SK-N-SH treated with all-trans-retinoic acid at 6 μM for 48 hours (cell line): ENCODE results near the gene CELSR3.

Experiments used
- ATAC-seq: fragments of 200-7000 bp; cut with Tn5 transposase; 3 replicates; pipeline ENCODE4 v1.9.1; 2020; ENCODE audit warnings: mild to moderate bottlenecking, moderate library complexity
- BACH2 ChIP-seq: fragments of 250-450 bp; sonication (Bioruptor Pico); IDR thresholded peaks from 2 replicates; pipeline ENCODE4 v1.9.0; 2021; ENCODE audit warnings: mild to moderate bottlenecking, borderline replicate concordance
- CREB5 ChIP-seq: fragments of 250-450 bp; sonication (Bioruptor Pico); IDR thresholded peaks from 2 replicates; pipeline ENCODE4 v1.5.1; 2020; ENCODE audit warnings: low read depth, mild to moderate bottlenecking, moderate library complexity
- CSDC2 ChIP-seq: fragments of 250-450 bp; sonication (Bioruptor Pico); IDR thresholded peaks from 2 replicates; pipeline ENCODE4 v1.5.0; 2020; ENCODE audit warnings: mild to moderate bottlenecking, moderate library complexity
- CSRNP3 ChIP-seq: fragments of 250-450 bp; sonication (Bioruptor Pico); IDR thresholded peaks from 2 replicates; pipeline ENCODE4 v1.5.1; 2021; ENCODE audit warnings: mild to moderate bottlenecking, moderate library complexity
- ESRRG ChIP-seq: fragments of 250-450 bp; sonication (Bioruptor Pico); IDR thresholded peaks from 2 replicates; pipeline ENCODE4 v1.6.1; 2021; ENCODE audit warnings: mild to moderate bottlenecking
- GLIS3 ChIP-seq: fragments of 250-450 bp; sonication (Bioruptor Pico); IDR thresholded peaks from 2 replicates; pipeline ENCODE4 v1.5.0; 2020; ENCODE audit warnings: mild to moderate bottlenecking, moderate library complexity
- ISL1 ChIP-seq: fragments of 250-450 bp; sonication (Bioruptor Pico); IDR thresholded peaks from 2 replicates; pipeline ENCODE4 v2.1.2; 2022; ENCODE audit warnings: mild to moderate bottlenecking, moderate library complexity
- OSR1 ChIP-seq: fragments of 250-450 bp; sonication (Bioruptor Pico); IDR thresholded peaks from 2 replicates; pipeline ENCODE4 v1.8.0; 2022; ENCODE audit warnings: moderate library complexity, mild to moderate bottlenecking, inconsistent platforms
- POU6F1 ChIP-seq: fragments of 250-450 bp; sonication (Bioruptor Pico); IDR thresholded peaks from 2 replicates; pipeline ENCODE4 v1.8.0; 2021; ENCODE audit warnings: low read depth, mild to moderate bottlenecking, moderate library complexity, borderline replicate concordance
- PPARA ChIP-seq: fragments of 250-450 bp; sonication (Bioruptor Pico); IDR thresholded peaks from 2 replicates; pipeline ENCODE4 v1.5.0; 2020; ENCODE audit warnings: mild to moderate bottlenecking, borderline replicate concordance
- RARB ChIP-seq: fragments of 250-450 bp; sonication (Bioruptor Pico); IDR thresholded peaks from 2 replicates; pipeline ENCODE4 v1.8.0; 2021; ENCODE audit warnings: mild to moderate bottlenecking, moderate library complexity
- SNAI2 ChIP-seq: fragments of 250-450 bp; sonication (Bioruptor Pico); IDR thresholded peaks from 2 replicates; pipeline ENCODE4 v1.5.0; 2020; ENCODE audit warnings: mild to moderate bottlenecking, moderate library complexity
- TCF4 ChIP-seq: fragments of 250-450 bp; sonication (Bioruptor Pico); IDR thresholded peaks from 2 replicates; pipeline ENCODE4 v1.8.0; 2021; ENCODE audit warnings: mild to moderate bottlenecking, moderate library complexity, borderline replicate concordance
- TOX ChIP-seq: fragments of 250-450 bp; sonication (Bioruptor Pico); IDR thresholded peaks from 2 replicates; pipeline ENCODE4 v1.8.0; 2021; ENCODE audit warnings: mild to moderate bottlenecking, moderate library complexity, borderline replicate concordance
- TSHZ2 ChIP-seq: fragments of 250-450 bp; sonication (Bioruptor Pico); IDR thresholded peaks from 2 replicates; pipeline ENCODE4 v1.5.0; 2020; ENCODE audit warnings: mild to moderate bottlenecking, moderate library complexity
- ZC3H10 ChIP-seq: fragments of 250-450 bp; sonication (Bioruptor Pico); IDR thresholded peaks from 2 replicates; pipeline ENCODE4 v1.5.1; 2021; ENCODE audit warnings: mild to moderate bottlenecking, moderate library complexity
- ZFP3 ChIP-seq: fragments of 250-450 bp; sonication (Bioruptor Pico); IDR thresholded peaks from 2 replicates; pipeline ENCODE4 v1.5.0; 2020; ENCODE audit warnings: mild to moderate bottlenecking, moderate library complexity
- ZFP30 ChIP-seq: fragments of 450-650 bp; formaldehyde crosslinking; IDR thresholded peaks from 2 replicates; pipeline ENCODE4 v1.5.0; 2022; ENCODE audit warnings: mild to moderate bottlenecking, moderate library complexity
- ZNF565 ChIP-seq: fragments of 450-650 bp; formaldehyde crosslinking; conservative IDR thresholded peaks from 2 replicates; pipeline ENCODE4 v1.5.0; 2020; ENCODE audit warnings: low read depth, mild to moderate bottlenecking, moderate library complexity
- ZNF70 ChIP-seq: fragments of 450-650 bp; formaldehyde crosslinking; IDR thresholded peaks from 2 replicates; pipeline ENCODE4 v1.5.0; 2020; ENCODE audit warnings: mild to moderate bottlenecking, moderate library complexity
- ZNF8 ChIP-seq: fragments of 450-650 bp; formaldehyde crosslinking; IDR thresholded peaks from 2 replicates; pipeline ENCODE4 v1.5.0; 2020; ENCODE audit warnings: mild to moderate bottlenecking, moderate library complexity

CELSR3 gene

GRCh38 chr3:48644898-48645760 is 17.6 kb downstream of the CELSR3 start:
- TF ChIP-seq ZNF70 (no peak), SNAI2 (CRISPR knock-in tag) (no peak), GLIS3 (CRISPR knock-in tag) (no peak), ZFP3 (no peak)
- no peak for ATAC-seq

GRCh38 chr3:48642605-48643004 is 20.1 kb downstream of the CELSR3 start:
- no peak for TF ChIP-seq ZC3H10
- TF ChIP-seq ESRRG, result no peak
- TF ChIP-seq, all 23 proteins: peak for 0
- no peak for ATAC-seq

GRCh38 chr3:48641396-48641795 is 21.3 kb downstream of the CELSR3 start:
- TF ChIP-seq CSRNP3 (CRISPR knock-in tag) (no peak), ZNF8 (CRISPR knock-in tag) (no peak), TOX (no peak), CREB5 (no peak), TCF4 (no peak), TSHZ2 (CRISPR knock-in tag) (no peak), ISL1 (CRISPR knock-in tag) (no peak), ZNF565 (CRISPR knock-in tag) (no peak), POU6F1 (no peak), PPARA (CRISPR knock-in tag) (no peak), ZNF70 (no peak), RARB (CRISPR knock-in tag) (no peak), CSDC2 (CRISPR knock-in tag) (no peak)
- TF ChIP-seq, all 23 proteins: peak for 0
- ATAC-seq, result no peak

GRCh38 chr3:48639944-48640606 is 22.6 kb downstream of the CELSR3 start:
- TF ChIP-seq ZC3H10 (no peak), ZNF70 (no peak), ZFP3 (no peak), ZNF565 (CRISPR knock-in tag) (no peak), ZNF8 (CRISPR knock-in tag) (no peak), OSR1 (no peak), CSRNP3 (CRISPR knock-in tag) (no peak), CREB5 (no peak), TCF4 (no peak), ZFP30 (CRISPR knock-in tag) (no peak), ESRRG (no peak), POU6F1 (no peak), CSDC2 (CRISPR knock-in tag) (no peak), BACH2 (CRISPR knock-in tag) (no peak), RARB (CRISPR knock-in tag) (no peak), SNAI2 (CRISPR knock-in tag) (no peak), ISL1 (CRISPR knock-in tag) (no peak)
- no peak for ATAC-seq
